NCI-H446 treated with DMSO at 0.1 percent for 48 hours (cell line): Measurements from ENCODE around the gene TMC8.
A peak's percentile ranks its signal among the peaks of the same experiment; 100 is the strongest.
"Not testable (repeated sequence)": the region's sequence is repeated elsewhere in the genome, so short reads cannot be mapped to it uniquely, and the experiment has no call there.

ENCODE experiments used
- DNase-seq: peaks from one replicate; lab custom pipeline; 2025; lab: John Stamatoyannopoulos, UW

TMC8 gene, protein sequence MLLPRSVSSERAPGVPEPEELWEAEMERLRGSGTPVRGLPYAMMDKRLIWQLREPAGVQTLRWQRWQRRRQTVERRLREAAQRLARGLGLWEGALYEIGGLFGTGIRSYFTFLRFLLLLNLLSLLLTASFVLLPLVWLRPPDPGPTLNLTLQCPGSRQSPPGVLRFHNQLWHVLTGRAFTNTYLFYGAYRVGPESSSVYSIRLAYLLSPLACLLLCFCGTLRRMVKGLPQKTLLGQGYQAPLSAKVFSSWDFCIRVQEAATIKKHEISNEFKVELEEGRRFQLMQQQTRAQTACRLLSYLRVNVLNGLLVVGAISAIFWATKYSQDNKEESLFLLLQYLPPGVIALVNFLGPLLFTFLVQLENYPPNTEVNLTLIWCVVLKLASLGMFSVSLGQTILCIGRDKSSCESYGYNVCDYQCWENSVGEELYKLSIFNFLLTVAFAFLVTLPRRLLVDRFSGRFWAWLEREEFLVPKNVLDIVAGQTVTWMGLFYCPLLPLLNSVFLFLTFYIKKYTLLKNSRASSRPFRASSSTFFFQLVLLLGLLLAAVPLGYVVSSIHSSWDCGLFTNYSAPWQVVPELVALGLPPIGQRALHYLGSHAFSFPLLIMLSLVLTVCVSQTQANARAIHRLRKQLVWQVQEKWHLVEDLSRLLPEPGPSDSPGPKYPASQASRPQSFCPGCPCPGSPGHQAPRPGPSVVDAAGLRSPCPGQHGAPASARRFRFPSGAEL

DNA sequence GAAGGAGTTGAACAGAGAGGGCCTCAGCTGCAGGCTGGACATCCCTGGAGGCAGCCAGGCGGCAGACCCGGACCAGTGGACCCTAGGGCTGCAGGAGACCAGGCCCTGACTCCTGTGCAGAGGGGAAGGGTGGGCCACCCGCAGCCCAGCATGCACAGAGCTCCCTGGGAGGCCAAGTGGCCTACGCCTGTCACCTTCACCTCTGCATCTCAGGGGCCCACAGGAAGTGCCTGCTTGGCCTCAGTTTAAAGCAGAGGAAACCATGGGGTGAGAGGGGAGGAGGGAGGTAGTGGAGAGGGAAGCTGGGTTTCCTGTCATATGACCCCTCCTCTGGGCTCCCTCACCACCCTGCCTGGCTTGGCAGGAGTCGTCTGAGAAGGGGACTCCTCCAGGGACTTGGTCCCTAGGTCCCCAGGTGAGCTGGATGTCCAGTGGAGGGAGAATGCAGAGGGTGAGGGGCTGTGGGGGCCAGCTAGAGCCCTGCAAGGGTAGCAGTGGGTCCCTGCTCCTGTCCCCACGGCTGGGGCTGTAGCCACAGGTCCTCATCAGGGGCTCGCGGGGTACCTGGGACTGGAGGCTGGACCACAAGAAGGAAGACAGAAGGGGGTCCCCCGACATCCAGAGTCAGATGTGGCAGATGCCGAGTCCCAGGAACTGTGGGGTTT, at the start of gene TMC8:
TMC8 (plus strand) TSS at position 335 of the 665 bp plus-strand sequence. CDS start 818 bp downstream, outside the sequence.
- DNase-seq, result no peak

DNA sequence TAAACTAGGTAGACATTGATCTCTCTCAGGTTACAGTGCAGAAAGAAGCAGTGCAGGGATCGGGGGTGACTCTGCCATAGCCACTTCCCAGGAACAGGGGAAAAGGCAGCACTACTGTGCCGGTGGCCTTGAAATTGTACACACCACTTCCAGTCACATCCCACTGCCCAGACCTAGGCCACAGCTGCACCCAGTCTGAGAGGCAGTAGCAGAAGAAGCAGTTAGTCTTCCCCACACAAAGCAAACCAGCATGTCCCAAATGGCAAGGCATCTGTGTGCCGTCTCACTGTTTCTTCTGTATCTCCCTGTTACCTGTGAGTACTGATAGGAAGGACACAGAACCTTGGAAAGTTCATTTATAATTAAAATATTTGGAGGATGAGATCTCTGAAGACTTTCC, 49.0 kb upstream of the TMC8 start:
- DNase-seq, result no peak

DNA sequence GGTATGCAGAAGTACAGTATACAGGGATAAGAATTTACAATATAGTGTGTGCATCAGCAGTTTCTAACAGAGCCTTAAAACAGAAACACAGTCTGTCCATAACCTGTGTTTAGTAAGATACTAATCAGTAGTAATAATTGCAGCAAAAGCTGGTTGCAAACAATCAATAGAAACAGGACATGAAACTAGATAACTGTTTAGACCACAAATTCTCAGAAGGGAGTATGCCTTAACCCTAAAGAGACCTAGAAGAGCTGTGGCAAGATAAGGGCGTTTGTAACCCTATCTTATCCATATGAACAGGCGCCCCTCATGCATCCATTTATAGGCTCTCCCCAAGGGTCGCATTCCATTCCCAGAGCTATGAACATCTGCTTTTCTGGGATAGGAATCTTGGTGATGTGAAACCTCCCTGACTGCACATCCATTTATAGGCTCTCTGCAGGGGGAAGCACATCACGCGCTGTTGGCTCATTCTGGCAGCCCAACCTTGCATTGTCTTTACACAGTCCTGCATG, 48.2 kb upstream of the TMC8 start:
- not testable (repeated sequence) for DNase-seq

DNA sequence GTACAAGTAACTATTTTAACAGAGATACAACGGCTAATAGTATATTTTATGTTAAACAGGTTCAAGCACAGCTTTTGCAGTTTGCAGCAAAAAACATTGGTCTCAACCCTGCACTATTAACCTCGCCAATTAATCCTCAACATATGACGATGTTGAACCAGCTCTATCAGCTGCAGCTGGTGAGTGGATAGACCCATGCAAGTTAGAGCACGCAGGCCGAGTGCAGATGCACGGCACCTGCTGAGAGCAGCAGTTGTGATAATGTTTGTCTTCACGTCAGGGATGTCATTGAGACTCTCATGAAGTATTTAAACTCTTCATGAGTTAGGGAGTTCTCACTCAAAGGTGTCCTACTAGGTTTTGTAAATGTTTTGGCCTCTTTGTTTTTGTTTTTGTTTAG, 47.6 kb upstream of the TMC8 start:
- no peak for DNase-seq

DNA sequence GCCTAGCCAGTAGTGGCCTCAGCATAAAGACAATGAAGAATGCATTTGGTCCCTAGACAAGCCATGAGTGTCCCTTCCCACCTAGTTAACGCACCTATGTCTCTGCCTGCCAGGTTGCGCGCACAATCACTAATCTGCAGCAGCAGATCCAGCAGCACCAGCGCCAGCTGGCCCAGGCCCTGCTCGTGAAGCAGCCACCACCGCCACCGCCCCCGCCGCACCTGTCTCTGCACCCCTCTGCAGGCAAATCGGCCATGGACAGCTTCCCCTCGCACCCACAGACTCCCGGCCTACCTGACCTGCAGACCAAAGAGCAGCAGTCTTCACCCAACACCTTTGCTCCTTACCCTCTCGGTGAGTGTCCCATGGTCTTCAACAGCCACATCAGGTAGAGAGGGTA, 43.8 kb upstream of the TMC8 start:
- no peak for DNase-seq

DNA sequence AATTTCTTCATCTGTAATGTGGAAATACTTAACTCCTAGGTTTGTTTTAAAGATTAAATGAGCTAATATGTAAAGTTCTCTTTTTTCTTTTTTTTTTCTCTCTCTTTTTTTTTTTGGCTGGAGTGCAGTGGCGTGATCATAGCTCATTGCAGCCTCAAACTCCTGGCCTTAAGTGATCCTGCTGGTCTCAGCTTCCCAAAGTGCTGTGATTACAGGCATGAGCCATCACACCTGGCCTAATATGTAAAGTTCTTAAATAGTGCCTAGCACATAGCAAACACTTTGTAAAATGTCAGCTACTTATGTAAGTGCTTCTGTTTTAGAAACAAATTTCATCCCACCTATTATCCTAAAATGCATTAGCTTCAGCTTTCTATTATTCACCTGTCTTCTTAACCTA, 42.0 kb upstream of the TMC8 start:
- DNase-seq, result no peak

DNA sequence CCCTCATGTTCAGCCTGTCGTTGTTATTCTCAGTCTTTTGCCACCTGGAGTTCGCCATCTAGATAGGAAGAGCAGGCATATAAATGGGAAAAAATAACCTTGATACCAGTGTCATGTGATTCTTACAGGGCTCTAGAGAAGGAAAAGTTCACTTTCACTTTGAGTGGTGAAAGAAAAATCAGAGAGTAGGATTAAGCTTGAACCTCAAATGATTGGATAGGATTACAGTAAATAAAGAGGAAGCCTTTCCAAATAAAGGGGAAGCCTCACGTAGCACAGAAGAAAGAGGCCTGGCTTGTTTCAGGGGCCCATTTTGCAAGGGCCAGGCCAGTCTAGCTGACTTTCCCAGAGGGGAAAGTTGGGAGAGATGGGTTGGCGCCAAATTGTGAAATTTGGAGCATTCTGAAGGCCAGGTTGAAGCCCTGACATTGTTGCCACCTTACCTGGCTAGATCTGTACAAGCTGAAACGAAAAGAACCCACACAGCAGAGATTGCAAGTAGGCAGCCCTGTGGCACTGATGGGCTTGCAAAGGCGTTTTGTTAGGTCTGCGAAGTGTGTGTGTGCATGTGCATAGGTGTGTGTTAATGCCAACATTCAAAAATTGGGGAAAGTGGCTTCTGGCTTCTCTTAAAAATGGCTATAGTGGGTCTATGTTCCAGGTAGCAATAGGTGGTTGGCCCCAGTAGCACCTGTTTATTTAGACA, 40.8 kb upstream of the TMC8 start:
- no peak for DNase-seq

DNA sequence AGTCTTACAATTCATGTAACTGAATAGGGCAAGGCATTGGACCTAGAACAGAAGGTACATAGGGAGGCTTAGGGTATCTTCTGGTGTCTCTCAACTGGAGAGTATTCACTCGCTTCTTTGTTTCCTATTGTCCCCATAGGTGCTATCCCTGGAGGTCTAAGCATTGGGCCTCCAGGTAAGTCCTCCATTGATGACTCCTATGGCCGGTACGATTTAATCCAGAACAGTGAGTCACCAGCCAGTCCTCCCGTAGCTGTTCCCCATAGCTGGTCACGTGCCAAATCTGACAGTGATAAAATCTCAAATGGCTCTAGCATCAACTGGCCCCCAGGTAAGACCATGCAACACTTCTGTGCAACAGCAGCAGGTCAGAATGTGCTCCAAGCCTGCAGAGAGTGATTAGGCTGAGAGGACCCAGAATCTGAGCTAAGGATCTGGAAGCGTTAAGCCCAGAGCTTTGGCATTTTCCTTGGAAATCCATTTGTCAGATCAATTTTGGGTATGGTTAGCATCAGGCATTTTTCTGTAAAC, 37.7 kb upstream of the TMC8 start:
- DNase-seq, result no peak

DNA sequence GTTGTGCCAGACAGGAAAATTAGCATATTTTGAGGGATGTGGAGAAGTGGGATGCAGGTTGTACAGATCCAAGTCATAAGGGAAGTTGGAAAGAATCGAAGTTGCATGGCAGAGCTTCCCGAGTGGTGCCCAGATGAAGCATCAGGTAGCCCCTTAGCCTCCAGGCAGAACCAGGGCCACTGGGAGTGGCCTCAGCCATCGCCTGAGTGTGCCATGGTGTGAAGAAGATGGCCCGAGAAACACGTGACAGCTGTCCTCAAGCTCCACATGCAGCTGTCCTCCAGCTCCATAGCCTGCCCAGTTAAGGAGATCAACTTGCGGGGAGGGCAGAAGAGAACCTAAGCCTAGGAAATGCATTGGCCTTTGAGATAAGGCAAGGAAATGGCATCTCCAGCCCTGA, 35.5 kb upstream of the TMC8 start:
- DNase-seq, result no peak

DNA sequence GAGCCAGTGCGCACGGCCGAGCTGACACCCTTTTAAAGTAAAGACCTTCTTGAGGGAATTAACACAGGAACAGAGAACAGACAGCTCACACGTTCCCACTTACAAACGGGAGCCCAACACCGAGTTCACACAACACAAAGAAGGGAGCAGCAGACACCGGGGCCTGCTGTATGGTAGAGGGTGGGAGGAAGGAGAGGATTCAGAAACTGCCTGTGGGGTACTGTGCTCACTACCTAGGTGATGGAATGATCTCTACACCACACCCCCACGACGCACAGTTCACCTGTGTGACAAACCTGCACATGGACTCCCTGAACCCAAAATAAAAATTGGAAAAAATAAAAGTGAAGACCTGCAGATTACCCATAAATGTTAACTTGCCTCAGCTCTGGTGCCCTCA, 34.5 kb upstream of the TMC8 start:
- no peak for DNase-seq

DNA sequence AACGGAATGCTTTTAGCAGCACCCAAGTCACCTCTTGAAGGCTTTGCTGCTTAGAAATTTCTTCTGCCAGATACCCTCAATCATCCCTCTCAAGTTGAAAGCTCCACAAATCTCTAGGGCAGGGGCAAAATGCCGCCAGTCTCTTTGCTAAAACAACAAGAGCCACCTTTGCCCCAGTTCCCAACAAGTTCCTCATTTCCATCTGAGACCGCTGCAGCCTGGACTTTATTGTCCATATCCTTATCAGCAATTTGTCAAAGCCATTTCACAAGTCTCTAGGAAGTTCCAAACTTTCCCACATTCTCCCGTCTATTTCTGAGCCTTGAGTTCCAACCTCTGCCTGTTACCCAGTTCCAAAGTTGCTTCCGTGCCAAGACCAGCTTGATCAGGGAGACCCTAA, 29.5 kb upstream of the TMC8 start:
- DNase-seq, result no peak

DNA sequence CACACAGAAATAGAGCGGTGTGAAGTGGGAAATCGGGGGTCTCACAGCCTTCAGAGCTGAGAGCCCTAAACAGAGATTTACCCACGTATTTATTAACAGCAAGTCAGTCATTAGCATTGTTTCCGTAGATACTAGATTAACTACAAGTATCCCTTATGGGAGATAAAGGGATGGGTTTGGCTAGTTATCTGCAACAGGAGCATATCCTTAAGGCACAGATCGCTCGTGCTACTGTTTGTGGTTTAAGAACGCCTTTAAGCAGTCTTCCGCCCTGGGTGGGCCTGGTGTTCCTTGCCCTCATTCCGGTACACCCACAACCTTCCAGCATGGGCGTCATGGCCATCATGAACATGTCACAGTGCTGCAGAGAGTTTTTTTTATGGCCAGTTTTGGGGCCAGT, 29.0 kb upstream of the TMC8 start:
- no peak for DNase-seq

DNA sequence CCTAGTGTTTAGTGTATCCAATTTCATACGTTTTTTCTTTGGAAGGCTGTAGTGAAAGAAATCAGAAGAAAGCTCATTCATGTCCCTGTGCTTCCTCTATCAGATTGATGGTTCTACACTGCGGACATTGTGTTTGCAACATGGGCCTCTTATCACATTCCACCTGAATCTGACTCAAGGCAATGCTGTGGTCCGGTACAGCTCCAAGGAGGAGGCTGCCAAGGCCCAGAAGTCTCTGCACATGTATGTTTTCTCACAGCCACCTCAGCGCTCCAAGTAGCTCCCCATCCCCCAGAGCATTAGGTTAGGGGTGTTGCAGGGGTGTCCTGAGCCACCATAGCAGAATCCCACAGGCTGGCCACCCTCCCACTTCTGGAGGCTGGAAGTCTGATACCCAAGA, 27.3 kb upstream of the TMC8 start:
- no peak for DNase-seq

DNA sequence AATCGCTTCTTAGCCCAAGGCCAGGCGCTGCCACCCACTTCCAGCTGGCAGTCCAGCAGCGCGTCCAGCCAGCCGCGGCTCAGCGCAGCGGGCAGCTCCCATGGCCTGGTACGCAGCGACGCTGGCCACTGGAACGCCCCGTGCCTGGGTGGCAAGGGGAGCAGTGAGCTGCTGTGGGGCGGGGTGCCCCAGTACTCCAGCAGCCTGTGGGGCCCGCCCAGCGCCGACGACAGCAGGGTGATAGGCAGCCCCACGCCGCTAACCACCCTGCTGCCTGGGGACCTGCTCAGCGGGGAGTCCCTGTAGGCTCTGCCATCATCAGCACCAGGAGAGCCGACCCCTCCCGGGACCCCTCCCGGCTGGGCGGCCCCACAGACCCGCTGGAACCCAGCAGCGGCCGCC, 26.0 kb upstream of the TMC8 start:
- no peak for DNase-seq

DNA sequence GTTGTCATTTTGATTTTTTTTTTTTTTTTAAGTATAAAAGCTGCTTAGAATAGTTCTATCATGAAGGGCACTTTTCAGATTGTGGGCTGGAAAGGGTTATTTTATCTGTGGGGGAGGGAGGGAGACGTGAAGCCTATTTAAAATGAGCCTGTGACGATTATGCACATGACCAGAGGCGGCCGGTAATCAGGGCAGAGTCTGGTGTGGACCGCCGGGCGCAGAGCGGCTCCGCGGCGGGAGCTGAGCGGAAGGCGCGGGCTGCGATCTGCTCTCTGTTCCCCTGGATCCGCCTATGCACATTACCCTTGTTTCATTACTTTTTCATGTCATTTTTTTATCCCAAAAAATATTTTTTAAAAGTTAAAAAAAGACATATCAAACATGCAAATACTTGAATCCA, 25.5 kb upstream of the TMC8 start:
- no peak for DNase-seq

DNA sequence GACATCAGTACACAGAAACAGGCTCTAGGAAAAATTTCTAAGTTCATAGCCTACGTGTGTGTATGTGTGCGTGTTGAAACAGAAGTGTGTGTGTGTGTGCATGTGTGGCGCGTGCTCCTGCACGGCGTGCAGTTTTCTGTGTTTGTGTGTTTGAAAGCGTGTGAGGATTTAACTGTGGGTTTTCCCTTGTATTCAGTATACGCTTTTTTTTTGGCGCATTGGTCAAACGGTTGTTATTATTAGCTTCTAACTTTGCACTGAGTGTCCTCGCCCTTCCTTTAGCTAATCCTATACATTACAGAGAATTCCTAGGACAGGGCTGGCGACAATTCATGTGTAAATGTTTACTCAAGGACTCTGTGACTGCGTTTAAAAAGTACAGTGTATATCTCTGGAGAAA, 25.0 kb upstream of the TMC8 start:
- DNase-seq, result no peak

DNA sequence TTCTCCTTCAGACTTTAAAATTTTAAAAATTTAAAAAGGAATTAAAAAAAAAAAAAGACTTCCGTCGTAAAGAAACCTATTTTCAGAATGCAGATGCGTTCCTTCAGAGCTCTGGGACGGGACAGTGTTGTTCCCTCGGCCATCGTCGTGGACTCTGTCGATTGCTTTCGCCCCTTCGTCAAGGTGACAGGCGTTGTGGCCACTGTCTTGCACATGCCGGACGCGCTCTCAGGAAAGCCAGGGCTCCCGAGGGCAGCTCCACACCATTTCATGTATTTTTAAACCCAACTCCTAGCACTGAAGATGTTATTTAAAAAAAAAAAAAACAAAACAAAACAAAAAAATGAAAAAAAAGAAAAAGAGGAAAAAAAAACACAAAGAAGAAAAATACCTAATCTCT, 24.4 kb upstream of the TMC8 start:
- no peak for DNase-seq

DNA sequence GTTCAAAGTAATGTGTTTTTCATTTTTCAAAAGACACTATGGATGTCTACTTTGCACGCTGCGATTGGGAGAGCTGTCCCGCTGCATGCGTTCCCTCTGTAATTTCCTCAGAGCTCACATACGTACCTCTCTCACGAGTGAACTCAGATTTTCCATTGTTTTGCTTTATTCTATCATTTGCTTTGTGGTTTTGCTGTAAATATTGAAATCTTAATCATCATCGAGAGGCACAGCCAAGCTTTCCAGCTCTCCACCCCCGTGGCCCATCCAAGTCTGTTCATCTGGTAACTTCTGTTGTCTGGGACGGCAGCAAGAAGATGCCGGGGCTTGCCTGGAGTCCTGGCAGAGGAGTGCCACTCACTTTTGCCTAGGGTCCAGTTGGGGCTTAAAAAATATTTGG, 23.1 kb upstream of the TMC8 start:
- DNase-seq, result no peak

DNA sequence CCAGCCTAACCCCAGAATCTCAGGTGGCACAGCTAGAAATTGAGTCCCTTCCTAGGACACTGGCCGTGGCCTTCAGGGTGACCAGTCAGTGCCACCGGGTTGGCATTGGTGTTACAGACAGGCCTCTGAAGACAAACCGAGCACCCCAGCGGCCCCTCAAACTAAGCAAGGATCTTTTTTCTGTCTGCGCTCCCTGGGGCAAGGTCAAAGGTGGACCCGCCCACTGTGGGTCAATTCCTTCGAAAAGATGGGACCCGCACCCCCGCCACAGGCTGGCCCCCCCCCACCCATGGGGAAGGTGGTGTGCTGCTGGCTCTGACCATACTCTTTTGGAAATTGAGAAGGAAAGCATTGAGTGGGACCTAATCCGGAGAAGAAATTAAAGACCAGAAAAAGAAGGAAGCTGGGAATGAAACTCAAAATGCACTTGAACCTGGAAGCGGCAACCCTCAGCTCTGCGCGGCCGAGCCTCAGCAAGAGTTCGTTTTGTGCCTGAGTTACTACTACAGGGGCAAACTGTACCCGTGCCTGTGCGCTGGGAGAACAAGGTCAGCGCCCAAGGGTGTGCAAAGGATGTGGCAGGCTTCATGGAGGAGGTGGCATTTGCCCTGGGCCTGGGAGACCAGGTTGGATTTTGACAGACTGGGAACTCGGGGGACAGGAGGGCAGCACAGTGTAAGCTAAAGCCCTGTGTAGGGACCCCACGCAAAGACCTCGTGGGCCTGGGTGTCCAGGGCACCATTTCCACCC, 22.4 kb upstream of the TMC8 start:
- DNase-seq, result no peak

DNA sequence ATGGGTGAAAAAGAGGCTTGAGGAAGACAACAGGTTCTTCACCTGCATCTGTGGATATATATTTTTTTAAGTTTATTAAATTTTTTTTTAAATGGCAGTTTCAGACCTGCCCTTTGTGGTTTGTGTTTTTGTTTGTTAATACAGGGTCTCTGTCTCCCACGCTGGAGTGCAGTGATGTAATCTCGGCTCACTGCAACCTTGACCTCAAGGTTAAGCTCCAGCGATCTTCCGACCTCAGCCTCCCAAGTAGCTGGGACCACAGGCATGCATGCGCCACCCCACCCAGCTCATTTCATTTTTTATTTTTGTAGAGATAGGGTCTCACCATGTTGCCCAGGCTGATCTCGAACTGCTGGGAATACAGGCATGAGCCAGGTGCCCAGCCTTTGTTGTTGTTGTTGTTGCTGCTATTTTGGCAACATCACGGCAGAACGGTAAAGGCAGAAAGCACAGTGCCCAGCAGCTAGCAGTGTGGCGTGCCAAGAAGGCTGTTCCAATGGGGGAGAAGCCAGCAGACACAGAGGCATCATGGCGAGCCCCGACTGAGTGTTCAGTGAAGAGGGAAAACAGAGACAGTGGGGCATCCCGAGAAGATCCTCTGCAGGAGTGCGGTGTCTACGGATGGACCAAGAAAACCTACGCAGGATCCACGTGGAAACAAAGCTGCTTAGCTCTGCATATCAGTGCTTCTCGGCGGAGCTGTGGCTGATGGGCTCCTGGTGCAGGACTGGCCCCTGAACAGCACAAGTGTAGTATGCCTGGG, 21.7 kb upstream of the TMC8 start:
- DNase-seq, result peak; percentile 32

DNA sequence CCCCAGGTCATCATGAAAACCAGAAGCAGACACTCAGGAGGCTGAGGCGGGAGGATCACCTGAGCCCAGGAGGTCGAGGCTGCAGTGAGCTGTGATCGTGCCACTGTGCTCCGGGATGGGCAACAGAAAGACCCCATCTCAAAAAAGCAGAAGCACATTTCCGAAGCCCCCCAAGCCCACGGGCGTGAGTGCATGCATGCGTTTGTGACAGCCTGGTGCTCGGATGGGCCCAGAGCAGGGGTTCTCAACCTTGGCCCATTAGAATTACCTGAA, 21.1 kb upstream of the TMC8 start:
- DNase-seq, result no peak
